ENCODE measurements around the gene SERTAD2.

- TF ChIP-seq, protein P1, sequence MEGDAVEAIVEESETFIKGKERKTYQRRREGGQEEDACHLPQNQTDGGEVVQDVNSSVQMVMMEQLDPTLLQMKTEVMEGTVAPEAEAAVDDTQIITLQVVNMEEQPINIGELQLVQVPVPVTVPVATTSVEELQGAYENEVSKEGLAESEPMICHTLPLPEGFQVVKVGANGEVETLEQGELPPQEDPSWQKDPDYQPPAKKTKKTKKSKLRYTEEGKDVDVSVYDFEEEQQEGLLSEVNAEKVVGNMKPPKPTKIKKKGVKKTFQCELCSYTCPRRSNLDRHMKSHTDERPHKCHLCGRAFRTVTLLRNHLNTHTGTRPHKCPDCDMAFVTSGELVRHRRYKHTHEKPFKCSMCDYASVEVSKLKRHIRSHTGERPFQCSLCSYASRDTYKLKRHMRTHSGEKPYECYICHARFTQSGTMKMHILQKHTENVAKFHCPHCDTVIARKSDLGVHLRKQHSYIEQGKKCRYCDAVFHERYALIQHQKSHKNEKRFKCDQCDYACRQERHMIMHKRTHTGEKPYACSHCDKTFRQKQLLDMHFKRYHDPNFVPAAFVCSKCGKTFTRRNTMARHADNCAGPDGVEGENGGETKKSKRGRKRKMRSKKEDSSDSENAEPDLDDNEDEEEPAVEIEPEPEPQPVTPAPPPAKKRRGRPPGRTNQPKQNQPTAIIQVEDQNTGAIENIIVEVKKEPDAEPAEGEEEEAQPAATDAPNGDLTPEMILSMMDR (IDR thresholded peaks at IDR 0.05): no peak
- TF ChIP-seq EZH2 (IDR thresholded peaks at IDR 0.05): no peak
- no peak for TF ChIP-seq EZH2phosphoT487 (IDR thresholded peaks at IDR 0.05)
Measured at GRCh38 chr2:64655873-64656272, 2.2 kb upstream of the SERTAD2 start.

Measured in neural progenitor cell (in vitro differentiated cells).